ENCODE results near the gene RTP3. TPM values are rescaled to one million over a fixed set of nuclear protein-coding genes. Genes with fewer than 3 reads are reported as not detected.
"Not testable (repeated sequence)": the region's sequence is repeated elsewhere in the genome, so short reads cannot be mapped to it uniquely, and the experiment has no call there.

The RTP3 gene
- total RNA-seq, 1 donor from 2014 or later: not detected

DNA sequence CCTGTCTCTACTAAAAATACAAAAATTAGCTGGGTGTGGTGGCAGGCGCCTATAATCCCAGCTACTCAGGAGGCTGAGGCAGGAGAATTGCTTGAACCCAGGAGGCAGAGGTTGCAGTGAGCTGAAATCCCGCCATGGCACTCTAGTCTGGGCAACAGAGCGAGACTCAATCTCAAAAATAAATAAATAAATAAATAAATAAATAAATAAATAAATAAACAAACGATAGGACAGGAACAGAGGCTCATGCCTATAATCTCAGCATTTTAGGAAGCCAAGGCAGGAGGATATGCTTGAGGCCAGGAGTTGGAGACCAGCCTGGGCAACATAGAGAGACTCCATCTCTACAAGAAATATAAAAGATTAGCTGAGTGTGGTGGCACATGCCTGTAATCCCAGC is 24.4 kb downstream of the RTP3 start:
- H3K36me3 Mint-ChIP-seq (ENCODE audit: low read depth); H3K4me3 Mint-ChIP-seq; H3K4me1 Mint-ChIP-seq (ENCODE audit: low read depth); H3K9me3 Mint-ChIP-seq; DNase-seq (ENCODE audit: low spot score); intact Hi-C loops (cut with micrococcal nuclease); H3K27ac Mint-ChIP-seq: not testable (repeated sequence)
- peaks cover 21% of the 10 kb centered on the region for H3K27me3 Mint-ChIP-seq (ENCODE audit: insufficient read depth)

DNA sequence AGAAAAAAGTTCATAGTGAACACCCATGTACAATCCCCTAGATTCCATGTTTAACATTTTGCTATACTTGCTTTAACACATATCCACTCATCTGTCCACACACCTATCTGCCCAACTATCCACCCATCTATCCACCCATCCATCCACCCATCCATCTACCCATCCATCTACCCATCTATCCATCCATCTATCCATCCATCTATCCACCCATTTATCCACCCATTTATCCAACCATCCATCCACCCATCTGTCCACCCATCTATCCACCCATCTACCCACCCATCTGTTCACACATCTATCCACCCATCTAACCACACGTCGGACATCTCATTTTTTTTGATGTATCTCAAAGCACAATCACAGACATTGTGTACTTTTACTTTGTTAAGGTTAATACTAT is 25.8 kb downstream of the RTP3 start:
- no peaks in the 10 kb centered on the region for H3K9me3 Mint-ChIP-seq
- no peak for DNase-seq (ENCODE audit: low spot score)
- intact Hi-C loops (cut with micrococcal nuclease): no loop called here
- H3K36me3 Mint-ChIP-seq (ENCODE audit: low read depth): no peaks in the 10 kb centered on the region
- peaks cover 28% of the 10 kb centered on the region for H3K27me3 Mint-ChIP-seq (ENCODE audit: insufficient read depth)
- no peak overlapping the region for H3K4me3 Mint-ChIP-seq
- H3K4me1 Mint-ChIP-seq (ENCODE audit: low read depth): no peaks in the 10 kb centered on the region
- no peak overlapping the region for H3K27ac Mint-ChIP-seq

DNA sequence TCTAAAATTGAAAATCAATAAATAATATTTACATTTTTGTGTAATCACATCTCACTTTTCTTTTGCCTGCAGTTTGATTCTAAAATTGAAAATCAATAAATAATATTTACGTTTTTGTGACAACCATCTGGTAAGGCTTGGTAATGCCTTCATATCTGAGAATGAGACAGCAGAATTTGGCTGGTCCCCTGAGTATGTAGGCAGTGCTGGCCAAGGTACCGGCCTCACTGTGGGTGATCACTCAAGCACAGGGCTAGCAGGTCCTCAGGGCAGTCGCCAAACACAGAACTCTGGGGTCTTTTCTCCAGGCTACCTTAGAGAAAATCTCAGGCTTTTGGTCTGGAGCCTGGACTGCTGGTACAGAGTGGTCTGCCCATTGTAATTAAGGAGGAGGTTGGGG is 26.2 kb downstream of the RTP3 start:
- no peak for DNase-seq (ENCODE audit: low spot score)
- H3K4me3 Mint-ChIP-seq: no peak overlapping the region
- H3K4me1 Mint-ChIP-seq (ENCODE audit: low read depth): no peaks in the 10 kb centered on the region
- no peaks in the 10 kb centered on the region for H3K36me3 Mint-ChIP-seq (ENCODE audit: low read depth)
- H3K27me3 Mint-ChIP-seq (ENCODE audit: insufficient read depth): peaks cover 28% of the 10 kb centered on the region
- no peak overlapping the region for H3K27ac Mint-ChIP-seq
- no peaks in the 10 kb centered on the region for H3K9me3 Mint-ChIP-seq
- intact Hi-C loops (cut with micrococcal nuclease): no loop called here

DNA sequence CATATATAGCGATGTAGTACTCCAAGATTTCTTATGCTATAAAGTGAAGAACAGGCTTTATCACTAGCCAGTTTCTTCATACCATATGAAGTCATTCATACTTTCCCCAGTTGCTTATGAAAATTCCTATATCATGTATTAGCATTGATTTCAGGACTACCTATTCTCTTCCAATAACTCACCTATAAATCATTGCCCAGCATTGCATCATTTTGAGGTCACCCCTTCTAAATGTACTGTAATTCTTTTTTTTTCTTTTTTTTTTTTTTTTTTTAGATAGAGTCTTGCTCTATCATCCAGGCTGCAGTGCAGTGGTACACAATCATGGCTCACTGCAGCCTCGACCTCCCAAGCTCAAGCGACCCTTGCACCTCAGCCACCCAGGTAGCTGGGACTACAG is 27.1 kb downstream of the RTP3 start:
- intact Hi-C loops (cut with micrococcal nuclease): no loop called here
- no peak overlapping the region for H3K27ac Mint-ChIP-seq
- H3K9me3 Mint-ChIP-seq: no peaks in the 10 kb centered on the region
- no peaks in the 10 kb centered on the region for H3K4me1 Mint-ChIP-seq (ENCODE audit: low read depth)
- H3K36me3 Mint-ChIP-seq (ENCODE audit: low read depth): no peaks in the 10 kb centered on the region
- H3K4me3 Mint-ChIP-seq: no peak overlapping the region
- H3K27me3 Mint-ChIP-seq (ENCODE audit: insufficient read depth): peaks cover 25% of the 10 kb centered on the region
- no peak for DNase-seq (ENCODE audit: low spot score)

DNA sequence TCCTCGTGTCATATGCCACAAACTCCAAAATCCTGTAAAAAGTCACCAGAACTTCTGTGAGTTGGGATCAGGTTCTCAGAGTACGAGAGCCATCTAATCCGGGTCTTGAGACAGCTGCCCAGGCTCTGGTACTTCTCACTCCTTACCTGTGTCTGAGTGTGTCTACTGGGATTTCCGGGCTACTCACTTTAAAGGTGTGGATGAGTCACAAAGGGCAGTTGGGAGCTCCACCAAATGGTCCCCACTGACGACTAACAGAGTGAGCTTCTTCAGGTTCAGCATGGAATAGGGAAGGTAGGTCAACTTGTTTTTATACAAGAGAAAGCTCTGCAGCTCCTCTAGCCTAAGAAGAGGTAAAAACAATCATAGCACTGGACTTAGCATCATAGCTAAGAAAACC is 29.5 kb downstream of the RTP3 start:
- Mint-ChIP-seq H3K4me1 (ENCODE audit: low read depth) (no peaks in the 10 kb centered on the region), H3K9me3 (no peaks in the 10 kb centered on the region), H3K27me3 (ENCODE audit: insufficient read depth) (peaks cover 26% of the 10 kb centered on the region), H3K4me3 (no peak overlapping the region), H3K27ac (no peak overlapping the region), H3K36me3 (ENCODE audit: low read depth) (no peaks in the 10 kb centered on the region)
- no peak for DNase-seq (ENCODE audit: low spot score)
- intact Hi-C loops (cut with micrococcal nuclease): no loop called here

DNA sequence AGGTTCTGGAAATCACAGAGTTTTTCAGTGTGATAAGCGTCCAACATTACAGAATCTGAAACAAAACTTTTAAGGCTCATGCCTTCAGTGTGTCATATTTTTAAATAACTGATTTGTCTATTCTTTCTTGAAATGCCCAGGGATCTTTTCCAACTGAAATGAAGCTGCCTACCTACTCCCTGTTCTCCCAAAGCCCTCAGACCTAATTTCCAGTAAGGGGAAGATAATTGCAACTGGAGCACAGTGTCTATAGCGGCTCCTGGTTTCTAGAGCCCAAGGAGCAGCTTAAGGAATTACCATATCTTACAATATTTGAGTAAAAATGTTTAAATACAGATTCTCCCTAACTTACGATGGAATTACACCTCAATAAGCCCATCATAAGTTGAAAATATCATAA is 35.3 kb downstream of the RTP3 start:
- no peak overlapping the region for H3K27ac Mint-ChIP-seq
- peaks cover 3% of the 10 kb centered on the region for H3K9me3 Mint-ChIP-seq
- H3K4me1 Mint-ChIP-seq (ENCODE audit: low read depth): peaks cover 19% of the 10 kb centered on the region
- DNase-seq (ENCODE audit: low spot score): no peak
- intact Hi-C loops (cut with micrococcal nuclease): no loop called here
- H3K36me3 Mint-ChIP-seq (ENCODE audit: low read depth): no peaks in the 10 kb centered on the region
- H3K27me3 Mint-ChIP-seq (ENCODE audit: insufficient read depth): peaks cover 32% of the 10 kb centered on the region
- no peak overlapping the region for H3K4me3 Mint-ChIP-seq

DNA sequence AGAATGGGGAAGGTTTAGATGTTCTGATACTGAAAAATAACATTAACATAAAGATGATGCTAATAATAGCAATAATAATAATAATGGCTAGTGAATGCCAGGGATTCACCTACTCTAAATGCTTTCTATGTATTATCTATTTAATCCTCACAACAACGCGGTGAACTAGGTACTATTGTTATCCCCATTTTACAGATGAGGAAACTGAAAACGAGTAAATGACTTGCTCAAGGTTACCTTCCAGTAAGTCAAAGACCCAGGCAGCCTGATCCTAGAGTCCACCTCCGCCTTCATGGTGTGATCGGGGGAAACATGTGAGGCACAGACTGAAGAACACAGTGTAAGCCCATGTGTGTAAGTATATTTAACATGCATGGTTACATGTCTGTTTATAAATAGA is 38.0 kb downstream of the RTP3 start:
- H3K27me3 Mint-ChIP-seq (ENCODE audit: insufficient read depth): peaks cover 32% of the 10 kb centered on the region
- H3K4me1 Mint-ChIP-seq (ENCODE audit: low read depth): peaks cover 40% of the 10 kb centered on the region
- no peak for DNase-seq (ENCODE audit: low spot score)
- peaks cover 3% of the 10 kb centered on the region for H3K9me3 Mint-ChIP-seq
- H3K4me3 Mint-ChIP-seq: no peak overlapping the region
- no peak overlapping the region for H3K27ac Mint-ChIP-seq
- intact Hi-C loops (cut with micrococcal nuclease): loop anchor here (5.0 kb wide), 1 partner anchor 48 kb away; no protein-coding TSS in a partner anchor
- H3K36me3 Mint-ChIP-seq (ENCODE audit: low read depth): no peaks in the 10 kb centered on the region

DNA sequence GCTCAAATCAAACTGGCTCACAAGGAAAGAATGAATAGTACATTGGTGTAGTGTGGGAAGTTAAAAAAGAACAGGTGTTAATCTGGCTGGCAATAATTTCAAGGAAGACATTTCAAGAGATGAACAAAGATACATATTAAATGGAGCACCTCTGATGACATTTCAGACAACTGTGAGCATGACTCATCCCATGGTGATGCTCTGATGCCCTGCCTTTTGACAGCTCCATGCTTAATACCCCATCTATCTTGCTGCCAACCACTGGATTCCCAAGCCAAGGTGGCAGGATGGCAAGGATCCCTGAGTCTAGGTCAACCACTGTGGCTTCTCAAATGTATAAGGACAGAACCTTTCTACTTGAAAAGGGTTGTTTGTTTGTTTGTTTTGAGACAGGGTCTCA is 39.0 kb downstream of the RTP3 start:
- H3K4me3 Mint-ChIP-seq: no peak overlapping the region
- peaks cover 28% of the 10 kb centered on the region for H3K27me3 Mint-ChIP-seq (ENCODE audit: insufficient read depth)
- intact Hi-C loops (cut with micrococcal nuclease): loop anchor here (5.0 kb wide), 1 partner anchor 49 kb away; no protein-coding TSS in a partner anchor
- no peaks in the 10 kb centered on the region for H3K36me3 Mint-ChIP-seq (ENCODE audit: low read depth)
- no peak for DNase-seq (ENCODE audit: low spot score)
- no peak overlapping the region for H3K27ac Mint-ChIP-seq
- H3K9me3 Mint-ChIP-seq: peaks cover 3% of the 10 kb centered on the region
- H3K4me1 Mint-ChIP-seq (ENCODE audit: low read depth): peaks cover 41% of the 10 kb centered on the region

DNA sequence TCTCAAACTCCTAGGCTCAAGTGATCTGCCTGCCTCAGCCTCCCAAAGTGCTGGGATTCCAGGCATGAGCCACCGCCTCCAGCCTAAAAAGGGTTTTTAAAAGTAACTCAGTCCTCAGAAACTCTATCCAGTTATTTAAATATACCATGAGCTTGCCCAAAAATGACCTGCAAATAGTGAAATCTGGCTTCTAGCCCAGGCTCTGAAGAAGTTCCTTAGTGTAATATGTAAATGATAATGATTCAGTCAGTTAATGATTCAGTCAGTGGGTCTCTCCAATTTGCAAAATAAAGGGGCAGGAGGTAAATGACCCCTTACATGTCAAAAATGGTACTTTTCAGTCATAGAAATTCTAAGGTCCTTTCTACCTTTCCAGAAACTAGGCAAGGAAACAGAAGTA is 39.5 kb downstream of the RTP3 start:
- Mint-ChIP-seq H3K4me3 (no peak overlapping the region), H3K27ac (no peak overlapping the region), H3K4me1 (ENCODE audit: low read depth) (peaks cover 46% of the 10 kb centered on the region), H3K9me3 (peaks cover 3% of the 10 kb centered on the region), H3K36me3 (ENCODE audit: low read depth) (no peaks in the 10 kb centered on the region), H3K27me3 (ENCODE audit: insufficient read depth) (peaks cover 23% of the 10 kb centered on the region)
- no peak for DNase-seq (ENCODE audit: low spot score)
- intact Hi-C loops (cut with micrococcal nuclease): loop anchor here (5.0 kb wide), 1 partner anchor 50 kb away; no protein-coding TSS in a partner anchor

DNA sequence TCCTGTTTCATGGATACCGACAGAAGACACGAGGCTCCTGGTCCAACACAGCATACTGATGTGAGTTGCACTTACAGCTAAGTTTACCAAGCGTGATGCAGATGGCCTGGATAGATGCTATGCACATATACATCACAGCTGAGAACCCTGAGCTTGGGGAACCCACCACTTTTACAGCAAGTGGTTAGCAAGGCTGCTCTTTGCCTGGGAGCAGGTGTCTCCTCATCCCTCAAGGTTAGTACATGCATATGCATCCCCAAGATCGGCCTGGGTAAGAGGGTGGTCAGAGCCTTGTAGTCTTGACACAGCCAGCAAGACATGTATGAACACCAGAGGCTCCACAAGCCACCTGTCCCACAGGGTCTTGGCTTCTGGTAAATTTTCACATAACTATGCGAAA is 40.0 kb downstream of the RTP3 start:
- Mint-ChIP-seq H3K4me3 (peak overlapping the region; percentile 74), H3K9me3 (peaks cover 3% of the 10 kb centered on the region), H3K36me3 (ENCODE audit: low read depth) (no peaks in the 10 kb centered on the region), H3K27ac (no peak overlapping the region), H3K4me1 (ENCODE audit: low read depth) (peaks cover 49% of the 10 kb centered on the region), H3K27me3 (ENCODE audit: insufficient read depth) (peaks cover 20% of the 10 kb centered on the region)
- intact Hi-C loops (cut with micrococcal nuclease): loop anchor here (5.0 kb wide), 1 partner anchor 50 kb away; no protein-coding TSS in a partner anchor
- no peak for DNase-seq (ENCODE audit: low spot score)

DNA sequence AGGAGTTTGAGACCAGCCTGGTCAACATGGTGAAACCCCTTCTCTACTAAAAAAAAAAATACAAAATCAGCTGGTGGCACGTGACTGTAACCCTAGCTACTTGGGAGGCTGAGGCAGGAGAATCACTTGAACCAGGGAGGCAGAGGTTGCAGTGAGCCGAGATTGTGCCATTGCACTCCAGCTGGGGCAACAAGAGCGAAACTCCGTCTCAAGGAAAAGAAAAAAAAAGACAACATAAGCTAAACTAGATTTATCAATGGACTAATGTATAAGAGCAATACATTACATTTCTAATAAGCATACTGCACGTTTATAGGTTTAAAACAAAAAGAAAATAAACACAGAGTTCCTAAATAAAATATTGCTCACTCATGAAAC is 40.6 kb downstream of the RTP3 start:
- not testable (repeated sequence) for DNase-seq (ENCODE audit: low spot score)
- intact Hi-C loops (cut with micrococcal nuclease): loop anchor here (5.0 kb wide), 1 partner anchor 51 kb away; no protein-coding TSS in a partner anchor

DNA sequence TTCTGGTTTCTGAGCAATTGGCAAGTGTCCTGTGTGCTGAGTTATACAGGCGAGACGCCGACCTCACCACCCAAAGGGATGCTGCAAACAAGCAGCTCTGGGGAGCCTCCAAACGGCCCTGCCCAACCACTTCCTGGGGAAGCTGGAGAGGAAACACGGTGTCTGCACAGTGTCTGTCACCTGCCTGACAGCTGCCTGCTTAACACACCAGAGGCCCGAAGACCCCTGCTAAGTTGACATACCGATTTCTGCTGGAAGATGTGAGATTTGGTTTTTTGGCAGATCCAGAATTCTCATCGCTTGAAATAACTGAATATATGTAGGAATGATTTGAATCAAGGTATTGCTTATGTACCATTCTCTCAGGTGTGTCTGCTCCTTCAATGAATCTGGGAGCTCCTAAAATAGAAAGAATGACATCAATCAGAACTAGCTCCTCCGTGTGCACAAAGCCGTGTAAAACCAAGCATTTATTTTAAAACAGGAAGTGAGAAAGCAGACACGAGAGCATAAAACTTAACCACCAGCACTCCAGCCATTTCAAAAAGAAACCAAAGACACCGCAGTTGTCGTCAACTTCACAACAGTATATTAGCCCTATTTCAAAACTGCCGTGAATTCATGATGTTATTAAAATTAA is 41.1 kb downstream of the RTP3 start:
- no peaks in the 10 kb centered on the region for H3K36me3 Mint-ChIP-seq (ENCODE audit: low read depth)
- peak overlapping the region; percentile 74 for H3K4me3 Mint-ChIP-seq
- peaks cover 52% of the 10 kb centered on the region for H3K4me1 Mint-ChIP-seq (ENCODE audit: low read depth)
- H3K27ac Mint-ChIP-seq: peak overlapping the region; percentile 71
- peaks cover 16% of the 10 kb centered on the region for H3K27me3 Mint-ChIP-seq (ENCODE audit: insufficient read depth)
- peaks cover 3% of the 10 kb centered on the region for H3K9me3 Mint-ChIP-seq
- peak; percentile 75 for DNase-seq (ENCODE audit: low spot score)
- intact Hi-C loops (cut with micrococcal nuclease): loop anchor here (5.0 kb wide), 1 partner anchor 52 kb away; no protein-coding TSS in a partner anchor

More for the DNA sequence above, 40.6 kb downstream of the RTP3 start:
- Mint-ChIP-seq H3K27me3 (ENCODE audit: insufficient read depth) (peaks cover 16% of the 10 kb centered on the region), H3K4me3 (peak overlapping the region; percentile 74), H3K4me1 (ENCODE audit: low read depth) (peaks cover 52% of the 10 kb centered on the region)
- H3K27ac Mint-ChIP-seq; H3K36me3 Mint-ChIP-seq (ENCODE audit: low read depth); H3K9me3 Mint-ChIP-seq: not testable (repeated sequence)

DNA sequence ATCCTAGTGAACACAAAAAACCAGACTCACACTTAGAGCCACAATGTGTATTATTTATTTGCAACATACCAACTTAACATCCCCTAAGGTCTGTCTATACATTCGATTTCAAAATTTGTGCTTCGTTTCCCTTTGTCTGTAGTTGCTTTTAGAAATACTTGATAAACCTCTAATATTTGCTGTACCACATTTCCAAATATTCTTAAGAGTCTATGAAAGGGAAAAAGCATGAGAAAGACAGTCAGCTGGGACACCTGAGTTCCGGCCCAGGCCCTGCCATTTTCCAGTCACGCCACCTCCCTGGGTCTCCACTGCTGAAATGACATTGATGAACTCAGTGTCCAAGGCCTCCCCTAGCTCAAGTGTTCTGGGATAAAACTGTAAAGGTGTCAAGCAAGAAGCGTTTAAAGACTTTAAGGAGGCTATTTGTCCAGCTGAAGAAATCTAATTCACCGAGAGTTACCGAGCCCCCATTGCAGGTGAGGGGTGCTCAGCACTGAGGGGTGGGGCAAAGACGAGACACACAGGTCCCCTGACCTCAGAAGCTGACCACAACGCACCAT is 41.7 kb downstream of the RTP3 start:
- no peaks in the 10 kb centered on the region for H3K9me3 Mint-ChIP-seq
- peak overlapping the region; percentile 71 for H3K27ac Mint-ChIP-seq
- no peaks in the 10 kb centered on the region for H3K36me3 Mint-ChIP-seq (ENCODE audit: low read depth)
- H3K4me3 Mint-ChIP-seq: peak overlapping the region; percentile 74
- DNase-seq (ENCODE audit: low spot score): no peak
- H3K27me3 Mint-ChIP-seq (ENCODE audit: insufficient read depth): peaks cover 12% of the 10 kb centered on the region
- peaks cover 52% of the 10 kb centered on the region for H3K4me1 Mint-ChIP-seq (ENCODE audit: low read depth)
- intact Hi-C loops (cut with micrococcal nuclease): loop anchor here (5.0 kb wide), 1 partner anchor 52 kb away; no protein-coding TSS in a partner anchor

Data from activated T-helper 1 cell treated with anti-CD3 and anti-CD28 coated beads, Interleukin-12 subunit alpha, Interleukin-12 subunit beta, Interleukin-2, Interleukin-4 antibody, amounts not matched to agents 30 ng/mL and 10 ng/mL and 1 ng/mL, durations not matched to agents 14 hours and 24 hours and 36 hours (primary cell).